ENCODE measurements around the gene HSPG2. TPM values are rescaled to one million over a fixed set of nuclear protein-coding genes. Genes with fewer than 3 reads are reported as not detected.

The HSPG2 gene
- total RNA-seq, 1 experiment from 2014 or later = 171 TPM

GRCh38 chr1:21833392-21833976, 103.6 kb downstream of the HSPG2 start:
- Histone ChIP-seq H3K9me3 (ENCODE audit: control insufficient read depth, insufficient read depth, low read depth, low read length) (no peaks in the 10 kb centered on the region), H3K27me3 (ENCODE audit: control insufficient read depth, insufficient read depth, low read length) (no peaks in the 10 kb centered on the region), H3K4me3 (ENCODE audit: low read depth in 2 of 2, low read length in 2 of 2) (no peak overlapping the region), H3K27ac (ENCODE audit: low read length) (no peak overlapping the region), H3K36me3 (ENCODE audit: control insufficient read depth, insufficient read depth, low read length) (peaks cover 7% of the 10 kb centered on the region; the same call in 1 of the 2 replicates), H3K4me1 (ENCODE audit: control insufficient read depth, insufficient read depth, low read length) (no peaks in the 10 kb centered on the region)
- ATAC-seq (no peak), DNase-seq (ENCODE audit: low read depth, low spot score) (no peak)
- TF ChIP-seq SIN3A (IDR thresholded peaks at IDR 0.05; ENCODE audit: borderline replicate concordance, insufficient read depth, low read depth, low read length) = no peak
- TF ChIP-seq CTCF (IDR thresholded peaks at IDR 0.05) = no peak
- no peak for TF ChIP-seq POLR2AphosphoS5 (IDR thresholded peaks at IDR 0.05; ENCODE audit: low read depth, low read length)
- no peak for TF ChIP-seq TCF7L2 (IDR thresholded peaks at IDR 0.05; ENCODE audit: low read depth, low read length)
- no peak for TF ChIP-seq REST (IDR thresholded peaks at IDR 0.05; ENCODE audit: insufficient read depth in 1 of 2, low read depth in 2 of 2, low read length in 1 of 2)
- POLR2A ChIA-PET = interaction anchor here (0.6 kb wide), 1 partner anchor 69 kb away, joined by 13 read pairs; no protein-coding TSS in a partner anchor
- no TSS peak for BruUV-seq (replicated peaks)
- intact Hi-C loops (cut with micrococcal nuclease; ENCODE audit: unreplicated experiment) = no loop called here
- CTCF ChIA-PET = no interaction called here
- in situ Hi-C loops (cut with HindIII; ENCODE audit: low pct_unique_long_range_greater_than_20kb, low sequenced_read_pairs) = no loop called here

- intact Hi-C loops (cut with micrococcal nuclease; ENCODE audit: unreplicated experiment) (no loop called here), in situ Hi-C loops (cut with HindIII; ENCODE audit: low pct_unique_long_range_greater_than_20kb, low sequenced_read_pairs) (no loop called here)
- POLR2A ChIA-PET = interaction anchor here (0.6 kb wide), 1 partner anchor 9 kb away, joined by 8 read pairs; no protein-coding TSS in a partner anchor
- DNase-seq (ENCODE audit: low read depth, low spot score) = no peak
- BruUV-seq (replicated peaks) = no TSS peak
- TF ChIP-seq POLR2AphosphoS5 (IDR thresholded peaks at IDR 0.05; ENCODE audit: low read depth, low read length) (no peak), TCF7L2 (IDR thresholded peaks at IDR 0.05; ENCODE audit: low read depth, low read length) (no peak), SIN3A (IDR thresholded peaks at IDR 0.05; ENCODE audit: borderline replicate concordance, insufficient read depth, low read depth, low read length) (no peak), CTCF (IDR thresholded peaks at IDR 0.05) (no peak), REST (IDR thresholded peaks at IDR 0.05; ENCODE audit: insufficient read depth in 1 of 2, low read depth in 2 of 2, low read length in 1 of 2) (no peak)
- Histone ChIP-seq H3K36me3 (ENCODE audit: control insufficient read depth, insufficient read depth, low read length) (peaks cover 9% of the 10 kb centered on the region; the same call in 1 of the 2 replicates), H3K4me3 (ENCODE audit: low read depth in 2 of 2, low read length in 2 of 2) (no peak overlapping the region), H3K4me1 (ENCODE audit: control insufficient read depth, insufficient read depth, low read length) (no peaks in the 10 kb centered on the region), H3K27ac (ENCODE audit: low read length) (no peak overlapping the region), H3K27me3 (ENCODE audit: control insufficient read depth, insufficient read depth, low read length) (no peaks in the 10 kb centered on the region), H3K9me3 (ENCODE audit: control insufficient read depth, insufficient read depth, low read depth, low read length) (no peaks in the 10 kb centered on the region)
- no peak; the same call in 1 of the 2 replicates for ATAC-seq
- CTCF ChIA-PET = no interaction called here
These were observed 105.6 kb downstream of the HSPG2 start for GRCh38 chr1:21831454-21831970.

Data from Panc1 (cell line).